Activated CD4-positive, CD25-positive, alpha-beta regulatory T cell treated with anti-CD3 and anti-CD28 coated beads, Interleukin-2, amount 50 U/mL, for 72 hours (primary cell): ENCODE data around the gene RAD51AP1.

Experiments
- DNase-seq: peaks from one replicate; pipeline ENCODE4 v3.0.0; 2021

RAD51AP1 gene

DNA sequence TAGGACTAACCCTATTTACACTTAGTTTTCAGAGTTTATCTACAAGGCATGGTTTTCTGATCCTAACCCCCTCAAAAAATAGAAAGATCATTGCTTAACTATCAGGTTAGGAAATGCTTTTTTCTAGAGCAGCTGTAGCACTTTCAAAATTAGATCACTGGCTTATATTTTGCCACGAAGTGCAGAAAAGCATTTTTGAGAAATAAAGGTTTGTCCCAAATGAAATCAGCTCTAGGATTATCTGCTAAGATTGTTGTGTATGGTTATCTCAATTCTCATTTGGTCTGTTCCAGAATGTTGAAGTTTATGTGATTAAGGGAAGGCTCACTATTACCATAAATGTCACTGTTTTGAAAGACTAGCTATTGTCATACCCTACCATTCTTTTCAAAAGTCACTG lies 13.5 kb downstream of the RAD51AP1 start:
- no peak for DNase-seq

DNA sequence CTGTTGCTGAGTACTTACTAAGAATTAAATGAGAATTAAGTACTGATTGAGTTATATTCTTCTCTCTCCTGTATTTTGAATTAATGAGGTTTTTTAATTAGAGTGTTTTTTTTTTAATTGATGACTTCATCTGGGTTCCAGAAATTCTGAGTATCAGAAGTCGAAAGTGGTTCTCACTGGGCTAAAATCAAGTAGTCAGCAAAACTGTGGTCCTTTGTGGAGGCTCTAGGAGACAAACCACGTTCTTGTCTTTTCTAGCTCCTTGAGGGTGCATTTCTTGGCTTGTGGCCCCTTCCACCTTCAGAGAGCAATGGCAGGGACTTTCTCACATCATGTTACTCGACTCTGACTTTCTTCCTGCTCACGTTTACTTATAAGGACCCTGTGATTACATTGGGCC lies 15.3 kb downstream of the RAD51AP1 start:
- DNase-seq = no peak

DNA sequence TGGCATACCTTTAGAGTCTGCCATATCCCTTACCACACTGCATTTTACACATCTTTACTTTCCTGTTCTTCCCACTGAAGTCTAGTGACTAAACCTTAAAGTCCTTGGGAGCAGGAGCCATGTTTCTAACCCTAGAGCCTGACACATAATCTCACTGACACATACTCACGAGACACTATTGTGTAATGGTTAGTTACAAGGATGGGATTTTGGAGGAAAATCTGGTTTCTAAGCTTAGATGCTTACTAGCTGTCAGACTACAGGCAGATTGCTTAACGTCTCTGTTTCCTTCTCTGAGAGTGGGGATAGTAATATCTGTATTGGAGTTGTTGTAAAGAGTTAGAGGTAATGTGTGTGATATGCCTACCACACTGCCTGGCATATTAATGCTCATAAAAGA lies 17.1 kb downstream of the RAD51AP1 start:
- DNase-seq = no peak

DNA sequence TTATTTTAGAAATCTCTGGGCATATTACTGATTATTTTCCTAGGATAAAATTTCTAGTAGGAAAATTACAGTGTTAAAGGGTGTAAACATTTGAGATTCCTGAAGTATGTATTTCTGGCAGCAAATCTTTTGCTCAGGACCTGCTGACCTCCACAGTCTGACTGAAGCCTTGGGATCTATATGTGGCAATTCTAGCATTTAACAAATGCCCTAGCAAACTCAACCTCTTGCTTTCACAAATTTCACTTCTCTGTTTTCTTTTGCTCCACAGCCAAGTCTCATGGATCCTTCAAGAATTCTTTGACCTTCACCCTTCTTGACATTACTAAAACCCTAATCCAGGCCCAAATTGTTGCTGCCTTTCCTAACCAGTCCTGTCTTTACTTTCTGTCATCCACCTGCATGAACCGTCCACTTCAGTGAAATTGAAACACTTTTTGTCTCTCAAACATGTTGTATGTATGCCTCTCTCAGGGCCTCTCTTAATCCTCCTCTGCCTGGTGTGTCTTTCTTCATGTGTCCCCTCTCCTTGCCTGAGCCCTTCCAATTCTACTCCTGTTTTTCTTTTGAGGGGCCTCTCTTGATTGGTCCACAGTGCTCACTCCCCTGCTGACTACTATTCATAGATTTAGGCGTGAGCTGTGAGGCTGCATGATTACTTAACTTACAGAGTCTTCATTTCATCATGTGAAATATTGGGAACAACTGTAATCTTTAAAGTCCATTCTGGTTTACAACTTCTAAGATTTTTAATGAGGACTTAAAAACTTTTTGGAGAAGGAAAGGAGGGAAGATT lies 18.2 kb downstream of the RAD51AP1 start:
- no peak for DNase-seq

DNA sequence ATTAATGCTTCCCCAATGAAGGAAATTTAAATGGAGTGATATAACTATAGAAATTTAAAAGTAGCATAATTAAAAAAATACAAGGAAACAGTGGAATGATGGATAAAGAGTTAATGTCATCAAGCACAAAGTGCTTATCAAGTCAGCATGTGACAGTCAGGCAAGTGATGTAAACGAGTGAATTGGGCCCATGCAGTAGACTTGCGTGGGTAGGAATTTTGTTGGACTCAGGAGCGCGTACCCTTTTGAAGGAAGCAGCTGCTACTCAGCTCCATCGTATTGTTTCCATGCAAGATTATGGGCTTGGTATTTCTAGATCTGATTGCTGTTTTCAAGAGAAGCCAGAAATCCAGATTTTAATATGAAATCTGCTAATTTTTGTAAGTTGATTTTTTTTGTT lies 18.9 kb downstream of the RAD51AP1 start:
- DNase-seq = no peak

DNA sequence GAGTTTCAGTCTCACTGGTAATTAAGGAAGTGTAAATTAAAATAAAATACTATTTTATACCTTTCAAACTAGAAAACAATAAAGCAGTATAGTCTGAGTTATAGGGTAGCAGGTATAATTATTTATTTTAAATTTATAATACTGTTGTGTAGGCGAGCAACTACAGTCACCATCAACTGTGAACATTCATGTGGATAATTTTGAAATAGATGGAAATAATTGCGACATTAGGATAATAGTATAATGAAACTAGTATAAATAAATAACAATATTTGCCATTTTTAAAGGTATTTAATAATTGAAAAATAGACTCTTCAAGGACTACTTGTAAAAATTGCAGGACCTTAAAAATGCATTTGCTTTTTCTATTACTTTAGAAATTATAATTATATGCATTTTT lies 19.5 kb downstream of the RAD51AP1 start:
- DNase-seq = no peak

DNA sequence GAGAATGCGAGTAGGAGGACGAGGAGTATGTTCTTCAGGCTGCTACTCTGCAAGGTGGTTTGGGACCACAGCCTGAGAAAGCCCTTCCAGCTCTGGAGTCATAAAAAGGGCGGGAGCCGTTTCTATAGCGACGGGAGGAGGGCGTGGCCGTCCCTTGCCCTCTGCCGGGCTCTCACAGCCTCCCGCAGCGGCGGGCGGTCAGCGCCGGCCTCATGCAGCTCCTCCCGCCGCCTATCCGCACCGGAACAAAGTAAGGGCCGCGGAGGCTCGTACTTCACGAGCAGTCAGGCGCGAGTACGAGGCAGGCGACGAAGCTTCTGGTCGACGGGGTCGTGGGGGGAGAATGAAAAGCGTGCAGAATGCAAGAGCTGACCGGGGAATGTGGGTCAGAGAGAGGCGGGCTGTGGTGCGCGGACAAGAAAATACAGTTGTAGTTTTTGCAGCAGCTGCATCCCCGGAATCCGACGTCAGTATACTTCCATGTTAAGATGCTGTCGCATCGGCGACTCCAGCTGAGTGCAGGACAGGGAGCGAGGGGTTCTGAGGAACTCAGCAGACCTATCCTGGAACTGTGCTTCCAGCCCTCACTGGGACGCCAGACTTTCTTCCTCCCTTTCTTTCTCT lies 23.5 kb downstream of the RAD51AP1 start, which contains the start of gene DYRK4:
DYRK4 (plus strand) TSS at position 175 of the 624 bp plus-strand sequence; CDS start at position 213, 38 bp downstream.
- no peak for DNase-seq

DNA sequence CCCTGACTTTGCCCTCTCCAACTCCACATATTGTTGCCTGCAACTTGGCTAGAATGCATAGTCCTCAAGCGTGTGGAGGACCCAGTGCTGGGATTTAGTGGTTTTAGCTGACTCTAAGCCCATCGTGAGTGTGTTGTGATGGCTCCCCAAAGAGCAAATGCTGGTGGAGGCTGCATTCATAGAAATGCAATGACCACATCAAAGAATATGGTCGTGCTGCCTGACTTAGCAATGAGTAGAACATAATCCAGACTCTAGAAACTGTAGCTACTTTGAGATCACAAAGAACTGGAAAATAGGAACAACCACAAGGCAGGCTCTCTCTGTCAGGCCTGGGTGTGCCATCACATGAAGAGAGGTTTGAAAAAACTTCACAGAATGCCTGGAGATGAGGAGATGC lies 24.6 kb downstream of the RAD51AP1 start:
- DNase-seq = no peak

DNA sequence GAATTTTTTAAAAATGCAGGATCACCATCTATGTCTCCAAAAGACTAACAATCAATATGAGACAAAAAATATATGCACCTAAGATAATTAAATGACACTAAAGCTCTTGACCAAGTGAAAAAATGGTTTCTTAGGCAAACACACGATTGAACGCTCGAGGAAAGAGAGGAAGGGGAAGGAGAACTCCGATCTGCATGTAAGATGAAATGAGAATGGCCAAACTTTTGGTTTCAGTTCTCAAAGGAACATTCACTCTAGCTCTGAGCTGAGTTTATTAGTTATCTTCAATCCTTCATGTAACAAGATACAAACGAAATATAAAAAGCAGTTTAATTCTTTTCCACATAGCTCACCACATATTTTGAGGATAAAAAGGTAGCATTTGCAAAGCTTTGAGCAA lies 26.1 kb downstream of the RAD51AP1 start:
- no peak for DNase-seq

DNA sequence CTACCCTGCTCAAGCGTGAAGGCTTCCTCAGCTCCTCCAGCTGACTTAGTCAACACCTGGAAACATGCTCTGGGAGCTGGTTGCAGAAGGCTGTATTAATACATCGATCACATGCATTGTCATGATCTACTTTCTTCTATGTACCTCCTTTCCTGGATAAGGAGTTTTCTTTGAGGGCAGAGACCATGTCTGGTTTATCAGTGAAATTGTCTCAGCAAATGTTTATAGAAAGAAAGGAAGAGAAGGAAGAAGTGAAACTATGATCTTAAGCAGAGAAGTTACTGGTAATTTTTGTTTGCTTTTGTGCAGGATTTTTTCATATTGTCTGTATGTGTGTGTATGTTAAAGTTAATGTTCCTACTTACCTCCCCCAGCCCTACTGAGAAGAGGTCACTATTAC lies 27.8 kb downstream of the RAD51AP1 start:
- DNase-seq = no peak

DNA sequence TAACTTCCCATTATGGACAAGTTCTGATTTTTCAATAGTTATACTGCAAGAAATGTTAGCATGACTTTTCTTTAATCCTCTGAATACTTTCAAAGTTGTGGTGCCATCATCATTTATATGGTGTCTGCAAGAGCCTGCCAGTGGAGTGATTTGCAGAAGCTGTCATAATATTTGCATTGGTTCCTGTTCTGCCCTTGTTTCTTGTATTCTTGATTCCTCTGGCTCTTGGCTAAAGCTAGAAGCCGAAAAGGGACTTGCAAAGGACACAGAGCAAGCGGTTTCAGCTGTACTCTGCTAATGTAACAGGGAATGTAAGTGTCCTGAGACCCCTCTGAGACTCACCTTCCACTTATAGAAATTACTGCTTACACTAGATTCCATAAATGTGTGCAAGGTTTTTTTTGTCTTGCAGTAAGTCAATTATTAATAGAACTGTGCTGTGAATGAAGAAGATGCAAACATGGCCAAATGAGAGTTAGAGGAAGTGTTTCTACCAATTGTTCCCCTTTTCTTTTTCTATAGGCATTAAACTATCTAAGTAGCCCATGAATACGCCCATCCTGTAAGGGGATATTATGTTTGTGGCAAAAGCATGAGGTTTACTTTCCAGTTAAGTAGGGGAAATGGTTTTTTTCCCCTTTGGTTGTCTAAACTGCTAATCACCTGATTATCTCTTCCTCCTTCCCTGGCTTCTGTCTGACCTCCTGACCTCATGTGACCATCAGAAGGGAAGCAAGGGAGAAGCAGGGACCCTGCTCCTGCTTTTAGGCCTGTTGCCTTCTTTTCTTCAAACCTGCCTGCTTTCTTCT lies 28.6 kb downstream of the RAD51AP1 start:
- DNase-seq = no peak

DNA sequence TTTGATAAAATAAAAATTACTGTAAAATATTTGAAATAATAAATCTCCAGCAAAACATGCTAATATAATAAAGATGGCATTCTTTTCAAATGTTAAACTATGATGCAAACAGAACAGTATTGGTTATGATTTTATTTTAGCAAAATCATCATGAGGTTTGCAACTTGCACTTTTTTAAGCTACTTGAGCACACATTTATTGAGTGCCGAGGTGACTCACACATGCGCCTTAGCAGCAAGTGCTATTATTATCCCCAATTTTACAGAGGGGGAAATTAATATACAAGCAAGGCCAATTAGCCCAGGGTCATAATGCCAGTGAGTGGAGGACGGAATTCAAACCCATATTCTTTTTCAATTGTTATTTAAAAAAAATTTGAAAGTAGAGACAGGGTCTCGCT lies 30.6 kb downstream of the RAD51AP1 start:
- no peak for DNase-seq

DNA sequence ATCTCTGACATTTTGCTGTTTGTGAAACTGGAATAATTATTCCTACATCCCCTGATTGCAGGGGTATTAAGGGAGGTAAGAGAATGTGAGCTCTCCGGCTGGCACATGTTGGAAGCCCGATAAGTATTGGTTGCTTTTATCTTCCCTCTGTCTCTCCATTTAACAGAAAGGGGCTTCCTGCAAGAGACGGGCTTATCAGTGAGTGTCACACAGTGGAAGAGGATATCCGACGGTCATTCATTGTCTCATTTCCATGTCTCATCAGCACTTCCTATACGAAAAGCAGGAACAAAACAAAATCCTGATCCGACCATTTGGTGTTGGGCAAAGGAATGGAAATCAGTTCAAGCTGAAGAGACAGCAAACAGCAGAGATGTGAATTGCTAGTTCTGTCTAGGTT lies 34.0 kb downstream of the RAD51AP1 start:
- no peak for DNase-seq

DNA sequence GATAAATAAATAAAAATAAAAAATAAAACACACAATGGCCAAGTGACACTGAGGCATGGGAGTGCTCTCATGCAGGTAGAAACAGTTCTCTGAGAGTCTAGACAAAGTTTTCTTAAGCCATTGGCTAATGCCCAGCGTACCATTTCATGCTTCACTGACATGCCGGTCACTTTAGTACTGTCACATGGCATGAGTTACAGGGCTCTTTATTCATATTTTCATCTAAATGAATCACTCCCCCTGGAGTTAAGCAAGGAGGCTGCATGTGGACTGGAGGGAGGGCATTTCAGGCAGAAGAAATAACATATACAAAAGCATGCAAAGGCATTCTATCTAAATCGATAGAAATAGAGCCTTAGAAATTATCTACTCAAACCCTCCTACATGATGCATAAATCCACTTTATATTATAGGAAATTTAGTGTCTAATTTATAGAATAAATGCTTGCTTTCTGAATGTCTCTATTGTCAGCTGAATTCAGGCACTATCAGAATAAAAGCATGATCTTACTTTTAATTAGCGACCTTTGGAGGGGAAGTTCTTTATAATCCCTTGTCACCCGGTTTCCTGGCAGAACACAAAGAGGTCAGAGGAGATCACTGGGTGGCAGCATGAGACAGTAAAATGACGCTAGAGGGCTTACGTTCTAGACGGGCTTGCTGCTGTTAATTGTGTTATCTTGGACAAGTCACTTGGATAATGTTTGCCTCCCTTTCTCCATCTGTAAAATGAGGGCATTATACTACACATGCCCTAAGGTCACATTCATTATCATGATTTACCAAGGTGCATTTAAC lies 40.8 kb downstream of the RAD51AP1 start:
- DNase-seq = no peak

DNA sequence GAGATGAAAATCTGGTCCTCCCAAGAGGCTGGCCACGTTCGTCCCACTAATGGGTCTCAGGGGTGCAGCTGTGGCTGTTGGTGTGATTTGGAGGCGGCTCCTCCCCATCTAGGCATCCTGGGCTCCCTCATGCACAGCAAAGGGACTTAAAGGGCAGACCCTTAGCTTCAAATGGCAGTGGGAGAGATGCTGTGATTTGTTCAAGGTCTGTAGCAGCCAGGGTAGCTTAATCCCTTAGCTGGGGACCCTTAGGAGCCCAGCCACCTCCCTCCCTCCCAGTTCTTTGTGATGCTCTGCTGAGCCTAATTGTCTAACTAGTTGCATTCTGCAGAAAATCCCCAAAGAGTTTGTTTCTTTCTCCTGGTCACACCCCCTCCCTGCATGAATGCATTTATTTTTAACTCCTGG lies 41.6 kb downstream of the RAD51AP1 start:
- no peak for DNase-seq

DNA sequence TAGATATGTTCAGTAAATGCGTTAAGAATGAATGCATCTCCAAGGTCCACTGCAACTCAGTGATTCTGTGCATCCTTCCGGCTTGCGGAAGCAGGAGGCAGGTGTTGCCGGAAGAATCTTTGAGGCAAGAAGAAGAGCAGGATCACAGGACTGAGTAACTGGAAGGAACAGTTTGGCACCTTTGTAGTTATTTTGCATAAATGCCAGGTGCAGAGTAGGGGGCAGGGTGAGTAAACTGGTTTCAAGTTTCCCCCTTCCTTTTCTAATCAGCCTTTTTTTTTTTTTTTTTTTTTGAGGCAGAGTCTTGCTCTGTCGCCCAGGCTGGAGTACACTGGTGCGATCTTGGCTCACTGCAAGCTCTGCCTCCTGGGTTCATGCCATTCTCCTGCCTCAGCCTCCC lies 45.6 kb downstream of the RAD51AP1 start:
- no peak for DNase-seq

DNA sequence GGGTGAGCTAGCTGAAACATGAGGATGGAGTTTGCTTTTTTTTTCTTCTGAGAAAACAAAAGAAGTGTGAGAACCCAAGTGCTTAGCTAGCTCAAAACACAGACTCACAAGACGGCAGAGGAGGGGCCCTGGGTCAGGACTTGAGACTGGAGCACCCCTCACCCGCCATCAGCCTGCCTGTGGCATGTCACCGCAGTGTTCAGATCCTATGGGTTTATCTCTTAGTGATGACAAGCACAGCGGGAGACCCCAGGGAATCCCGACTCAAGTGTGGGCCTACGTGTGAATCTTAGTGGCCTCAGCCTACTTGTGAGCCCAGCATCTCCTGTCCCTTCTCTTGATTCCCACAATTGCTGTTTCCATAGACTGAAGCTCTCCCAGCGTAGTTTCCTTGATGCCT lies 46.2 kb downstream of the RAD51AP1 start:
- DNase-seq = no peak

DNA sequence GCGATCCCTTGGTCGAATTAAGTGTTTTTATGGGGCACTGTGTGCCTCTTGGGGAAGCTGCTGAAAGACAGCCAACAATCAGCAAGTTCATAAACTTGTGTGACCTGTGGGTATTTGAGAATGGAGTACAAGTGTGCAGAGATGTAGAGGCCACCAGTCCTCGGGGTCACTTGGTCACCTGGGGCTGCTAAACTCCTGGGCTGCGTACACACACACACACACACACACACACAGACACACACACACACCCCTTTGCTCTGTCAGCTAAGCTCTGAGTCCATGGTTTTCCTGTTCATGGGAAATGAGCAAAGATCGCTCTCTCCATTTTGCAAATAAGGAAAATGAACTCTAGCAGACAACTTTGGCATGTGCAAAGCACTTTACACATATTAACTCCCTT lies 47.8 kb downstream of the RAD51AP1 start:
- DNase-seq = no peak

DNA sequence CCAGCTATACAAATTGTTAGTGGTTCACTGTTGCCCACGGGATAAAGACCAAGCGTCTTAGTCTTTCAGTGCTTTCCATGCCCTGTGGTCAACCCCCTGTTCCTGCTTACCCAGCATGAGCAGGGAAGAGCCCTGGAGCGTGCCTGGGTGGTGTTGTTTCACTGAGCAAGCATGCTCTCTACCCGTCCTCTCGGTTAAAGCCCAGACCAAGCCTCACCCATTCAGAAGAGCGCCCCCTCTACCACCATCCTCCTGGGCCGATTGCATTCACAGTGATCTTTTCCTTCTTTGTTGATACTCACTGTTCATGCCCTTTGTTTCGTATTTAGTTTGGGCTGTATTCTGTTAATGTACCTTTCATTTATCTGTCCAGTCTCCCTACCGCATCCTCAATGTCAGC lies 48.4 kb downstream of the RAD51AP1 start:
- DNase-seq = no peak

DNA sequence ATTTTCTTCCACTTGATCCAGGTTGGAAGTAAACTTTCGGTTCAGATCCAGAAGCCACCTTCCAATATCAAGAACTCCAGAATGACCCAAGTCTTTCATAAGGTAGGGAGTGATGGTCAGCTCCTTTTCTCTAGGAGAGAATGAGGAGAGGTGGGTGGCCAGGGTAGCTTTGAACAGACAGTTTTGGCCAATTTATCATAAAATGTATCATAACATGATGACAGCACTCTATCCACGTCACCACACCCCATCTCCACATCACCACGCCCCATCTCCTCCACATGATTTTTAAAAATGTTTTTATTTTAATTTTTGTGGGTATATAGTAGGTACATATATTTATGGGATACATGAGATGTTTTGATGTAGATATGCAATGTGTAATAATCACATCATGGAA lies 50.2 kb downstream of the RAD51AP1 start:
- no peak for DNase-seq

DNA sequence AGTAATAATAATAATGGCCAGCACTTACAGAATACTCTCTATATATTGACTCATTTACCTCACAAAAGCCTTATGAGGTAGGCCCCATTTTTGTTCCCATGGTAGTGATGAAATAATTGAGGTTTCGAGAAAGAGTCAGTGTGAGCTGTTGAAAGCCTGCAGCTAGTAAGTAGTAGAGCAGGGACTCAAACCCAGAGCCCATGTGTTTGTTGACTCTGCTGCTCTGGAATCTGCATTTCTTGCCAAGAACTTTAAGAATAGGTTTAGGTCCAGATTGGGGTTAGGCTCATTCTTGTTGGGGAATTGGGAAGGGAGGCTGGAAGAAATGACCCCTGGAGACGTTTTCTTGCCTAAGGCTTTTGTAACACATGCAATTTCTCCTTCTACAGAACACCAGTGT lies 51.3 kb downstream of the RAD51AP1 start:
- no peak for DNase-seq

DNA sequence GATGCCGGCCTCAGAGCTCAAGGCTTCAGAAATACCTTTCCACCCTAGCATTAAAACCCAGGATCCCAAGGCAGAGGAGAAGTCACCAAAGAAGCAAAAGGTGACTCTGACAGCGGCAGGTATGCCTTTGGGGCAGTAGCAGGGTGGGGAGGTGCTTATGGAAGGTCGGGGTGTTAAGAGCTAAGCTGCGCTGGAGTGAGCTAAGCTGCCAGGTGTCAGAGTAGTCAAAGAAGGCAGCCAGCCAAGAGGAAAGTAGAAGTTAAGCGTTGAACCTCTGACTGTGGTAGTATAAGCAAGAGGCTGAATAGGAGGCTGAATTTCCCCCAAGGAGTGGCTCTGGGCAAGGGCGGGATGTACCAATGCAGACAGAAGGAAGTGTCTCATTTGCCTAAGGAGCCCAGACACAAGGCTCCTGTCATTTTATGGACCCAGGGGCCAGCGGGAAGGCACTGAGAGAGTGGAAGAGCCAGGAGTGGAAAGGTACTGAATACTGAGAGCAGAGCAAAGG lies 52.5 kb downstream of the RAD51AP1 start:
- DNase-seq = no peak

DNA sequence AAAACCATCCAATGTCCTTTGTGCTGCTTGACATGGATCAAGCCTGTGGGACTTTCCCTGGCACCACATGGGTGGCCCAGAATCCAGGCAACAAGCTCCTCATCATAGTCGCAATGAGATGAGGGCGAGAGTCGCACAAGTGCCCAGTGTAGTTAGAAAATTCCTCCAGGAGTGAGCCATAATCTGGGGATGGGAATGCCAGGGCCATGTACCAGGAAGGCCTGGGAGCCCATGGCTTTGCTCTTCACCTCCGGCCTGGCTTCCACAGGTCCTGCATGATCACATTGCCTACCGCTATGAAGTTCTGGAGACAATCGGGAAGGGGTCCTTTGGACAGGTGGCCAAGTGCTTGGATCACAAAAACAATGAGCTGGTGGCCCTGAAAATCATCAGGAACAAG lies 57.2 kb downstream of the RAD51AP1 start:
- no peak for DNase-seq
